BLaER1 treated with 17β-estradiol and CSF1 and Interleukin-3, amounts not matched to agents 10 nM and 100 nM (cell line): ENCODE measurements around the gene CENPW.

Source experiments
- H3K27ac ChIP-seq, 11 experiments: shearing (Covaris generic); formaldehyde crosslinking; 2 replicates each; pipeline ENCODE4 v1.8.1; 2022
- H3K27me3 ChIP-seq, 11 experiments: shearing (Covaris generic); formaldehyde crosslinking; 2 replicates each; pipeline ENCODE4 v1.8.1; 2022
- H3K36me3 ChIP-seq, 11 experiments: shearing (Covaris generic); formaldehyde crosslinking; 2 replicates each; pipeline ENCODE4 v1.8.1; 2022
- H3K4me1 ChIP-seq, 10 experiments: shearing (Covaris generic); formaldehyde crosslinking; 2 replicates each; pipeline ENCODE4 v1.8.1; 2022
- H3K4me2 ChIP-seq, 11 experiments: shearing (Covaris generic); formaldehyde crosslinking; 2 replicates each; pipeline ENCODE4 v1.8.1; 2022
- H3K4me3 ChIP-seq, 10 experiments: shearing (Covaris generic); formaldehyde crosslinking; 2 replicates each; pipeline ENCODE4 v1.8.1; 2022
- H3K9ac ChIP-seq, 11 experiments: shearing (Covaris generic); formaldehyde crosslinking; 2 replicates each; pipeline ENCODE4 v1.8.1; 2022
- H3K9me3 ChIP-seq, 11 experiments: shearing (Covaris generic); formaldehyde crosslinking; replicated peaks in 1 of 11; 2 replicates each; pipeline ENCODE4 v1.8.1; 2022
- H4K20me1 ChIP-seq, 11 experiments: shearing (Covaris generic); formaldehyde crosslinking; 2 replicates each; pipeline ENCODE4 v1.8.1; 2022
- Cebpa-rat ChIP-seq, 11 experiments: shearing (Covaris generic); IDR thresholded peaks; 2 replicates each; pipeline ENCODE4 v1.8.1; 2022

The CENPW gene

DNA sequence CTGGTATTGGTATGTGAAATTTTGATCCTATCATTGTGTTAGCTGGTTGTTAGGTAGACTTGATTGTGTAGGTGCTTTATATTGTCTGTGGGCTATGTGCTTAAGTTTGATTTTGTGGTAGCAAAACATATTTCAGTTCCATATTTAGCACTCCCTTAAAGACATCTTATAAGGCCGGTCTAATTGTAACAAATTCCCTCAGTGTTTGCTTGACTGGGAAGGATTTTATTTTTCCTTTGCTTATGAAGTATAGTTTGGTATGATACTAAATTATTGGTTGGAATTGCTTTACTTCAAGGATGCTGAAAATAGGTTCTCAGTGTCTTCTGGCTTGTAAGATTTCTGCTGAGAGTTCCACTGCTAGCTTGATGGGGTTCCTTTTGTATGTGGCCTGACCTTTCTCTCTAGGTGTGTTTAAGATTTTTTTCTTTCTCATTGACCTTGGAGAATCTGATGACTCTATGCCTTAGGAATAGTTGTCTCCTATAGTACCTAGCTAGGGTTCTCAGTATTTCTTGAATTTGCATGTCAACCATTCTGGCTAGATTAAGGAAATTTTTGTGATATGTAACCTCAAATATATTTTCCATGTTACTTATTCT is 20.1 kb downstream of the CENPW start:
- Histone ChIP-seq H3K4me2 (no peak overlapping the region), H3K9ac (no peak overlapping the region), H3K27ac (no peak overlapping the region), H3K4me3 (no peak overlapping the region), H3K4me1 (no peaks in the 10 kb centered on the region), H4K20me1 (peaks cover 0 to 9% (median 0%) of the 10 kb centered on the region in 11 experiments; a peak in 2 of 22 replicates), H3K9me3 (peaks cover 31 to 50% (median 42%) of the 10 kb centered on the region in 11 experiments), H3K27me3 (no peaks in the 10 kb centered on the region), H3K36me3 (peaks cover 0 to 71% (median 45%) of the 10 kb centered on the region in 11 experiments; a peak in 21 of 22 replicates)
- TF ChIP-seq Cebpa-rat (IDR thresholded peaks at IDR 0.05) = no peak

DNA sequence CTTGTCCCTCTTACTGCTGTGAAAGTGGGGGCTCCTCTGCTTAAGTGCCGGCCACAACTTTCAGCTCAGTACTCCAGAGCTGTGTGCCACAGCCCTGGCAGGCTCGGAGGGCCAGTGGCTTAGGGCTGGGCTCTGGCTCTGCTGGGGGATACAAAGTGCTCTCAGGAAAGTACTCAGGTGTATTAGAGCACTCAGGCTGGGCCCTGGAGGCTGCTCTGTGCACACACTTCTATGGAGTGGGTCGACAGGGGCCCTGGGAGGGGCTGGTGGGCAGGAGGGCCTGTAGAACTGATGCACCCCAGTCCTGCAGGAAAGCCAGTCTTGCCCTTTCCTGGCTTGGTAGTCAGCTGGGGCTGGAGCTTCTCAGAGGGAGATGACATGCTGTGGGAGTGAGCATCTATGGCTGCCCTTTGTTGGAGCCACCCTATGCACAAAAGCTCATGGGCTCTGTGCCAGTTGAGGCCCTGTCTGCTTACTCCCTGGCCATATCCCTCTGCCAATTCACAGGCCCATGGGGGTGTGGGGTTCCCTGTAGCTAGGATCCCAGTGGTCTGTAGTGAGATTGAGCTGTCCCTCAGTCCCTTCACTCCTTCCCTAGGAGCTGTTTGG is 22.0 kb downstream of the CENPW start:
- H3K9me3 ChIP-seq = peaks cover 24 to 36% (median 32%) of the 10 kb centered on the region in 11 experiments
- peaks cover 0 to 57% (median 41%) of the 10 kb centered on the region in 11 experiments; a peak in 20 of 22 replicates for H3K36me3 ChIP-seq
- H4K20me1 ChIP-seq = peaks cover 0 to 9% (median 0%) of the 10 kb centered on the region in 11 experiments; a peak in 2 of 22 replicates
- H3K27ac ChIP-seq = no peak overlapping the region
- TF ChIP-seq Cebpa-rat (IDR thresholded peaks at IDR 0.05) = no peak
- no peaks in the 10 kb centered on the region for H3K4me1 ChIP-seq
- H3K9ac ChIP-seq = no peak overlapping the region
- no peaks in the 10 kb centered on the region for H3K27me3 ChIP-seq
- no peak overlapping the region for H3K4me2 ChIP-seq
- H3K4me3 ChIP-seq = no peak overlapping the region

- Histone ChIP-seq H3K27me3 (no peaks in the 10 kb centered on the region), H3K9ac (no peak overlapping the region), H3K9me3 (peaks cover 0 to 6% (median 0%) of the 10 kb centered on the region in 11 experiments; a peak in 2 of 22 replicates), H3K4me1 (peaks cover 0 to 5% (median 0%) of the 10 kb centered on the region in 10 experiments; a peak in 3 of 20 replicates), H3K36me3 (peaks cover 0 to 30% (median 6%) of the 10 kb centered on the region in 11 experiments; a peak in 8 of 22 replicates), H3K4me3 (no peak overlapping the region), H3K4me2 (no peak overlapping the region), H4K20me1 (no peaks in the 10 kb centered on the region), H3K27ac (peak overlapping the region in 1 of 11 experiments; percentile 44; a peak in 1 of 22 replicates)
- no peak for TF ChIP-seq Cebpa-rat (IDR thresholded peaks at IDR 0.05)
Measured at GRCh38 chr6:126367849-126368248, 27.9 kb downstream of the CENPW start.

DNA sequence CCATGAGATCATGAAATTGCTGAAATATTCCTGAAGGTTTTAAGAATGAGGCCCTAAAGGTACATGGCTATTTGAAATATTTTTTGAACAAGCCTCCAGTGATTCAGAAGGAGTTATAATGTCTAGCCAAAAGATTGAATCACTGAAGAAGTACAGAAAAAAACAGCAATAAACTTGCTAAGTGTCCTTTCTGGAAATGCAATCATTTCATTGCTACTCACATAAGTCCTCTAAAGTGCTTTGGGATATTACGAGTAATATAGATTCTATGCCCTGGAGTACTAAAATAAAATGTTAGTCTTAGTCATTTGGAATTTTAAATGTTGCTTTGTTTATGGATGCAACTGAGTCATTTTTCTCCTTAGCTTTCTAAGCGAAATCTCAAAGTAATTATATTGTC is 32.7 kb downstream of the CENPW start:
- H3K4me2 ChIP-seq = no peak overlapping the region
- H3K4me1 ChIP-seq = peaks cover 0 to 5% (median 0%) of the 10 kb centered on the region in 10 experiments; a peak in 3 of 20 replicates
- peaks cover 0 to 6% (median 0%) of the 10 kb centered on the region in 11 experiments; a peak in 5 of 22 replicates for H3K9me3 ChIP-seq
- H3K36me3 ChIP-seq = peaks cover 0 to 18% (median 6%) of the 10 kb centered on the region in 11 experiments; a peak in 9 of 22 replicates
- no peak overlapping the region for H3K4me3 ChIP-seq
- H4K20me1 ChIP-seq = no peaks in the 10 kb centered on the region
- no peak overlapping the region for H3K9ac ChIP-seq
- no peak overlapping the region for H3K27ac ChIP-seq
- H3K27me3 ChIP-seq = no peaks in the 10 kb centered on the region
- TF ChIP-seq Cebpa-rat (IDR thresholded peaks at IDR 0.05) = no peak

DNA sequence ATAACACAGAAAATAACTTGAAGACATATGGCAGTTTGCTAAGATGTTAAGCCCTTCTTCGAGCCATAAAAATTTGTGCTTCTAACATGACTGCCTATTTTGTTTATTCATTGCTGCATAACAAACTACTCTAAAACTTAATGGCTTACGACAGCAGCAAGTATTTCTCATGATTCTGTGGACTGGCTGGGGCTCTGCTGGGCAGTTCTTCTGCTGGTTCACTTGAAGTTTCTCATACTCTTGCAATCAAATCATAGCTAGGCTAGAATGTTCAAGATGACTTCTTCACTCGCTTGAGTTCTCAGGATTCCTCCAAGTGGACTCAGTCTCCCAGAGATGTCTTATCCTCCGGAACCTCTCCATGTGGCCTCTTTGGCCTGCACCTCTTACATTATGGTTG is 33.4 kb downstream of the CENPW start:
- Histone ChIP-seq H3K4me1 (no peaks in the 10 kb centered on the region), H3K9me3 (peaks cover 0 to 6% (median 0%) of the 10 kb centered on the region in 11 experiments; a peak in 5 of 22 replicates), H3K4me3 (no peak overlapping the region), H3K27ac (no peak overlapping the region), H3K36me3 (peaks cover 0 to 18% (median 6%) of the 10 kb centered on the region in 11 experiments; a peak in 9 of 22 replicates), H4K20me1 (no peaks in the 10 kb centered on the region), H3K4me2 (no peak overlapping the region), H3K9ac (no peak overlapping the region), H3K27me3 (no peaks in the 10 kb centered on the region)
- no peak for TF ChIP-seq Cebpa-rat (IDR thresholded peaks at IDR 0.05)

- no peaks in the 10 kb centered on the region for H3K4me1 ChIP-seq
- no peaks in the 10 kb centered on the region for H3K27me3 ChIP-seq
- H3K4me2 ChIP-seq = no peak overlapping the region
- no peak overlapping the region for H3K27ac ChIP-seq
- no peak overlapping the region for H3K4me3 ChIP-seq
- H3K36me3 ChIP-seq = peaks cover 0 to 18% (median 6%) of the 10 kb centered on the region in 11 experiments; a peak in 9 of 22 replicates
- H3K9me3 ChIP-seq = peaks cover 0 to 6% (median 0%) of the 10 kb centered on the region in 11 experiments; a peak in 4 of 22 replicates
- TF ChIP-seq Cebpa-rat (IDR thresholded peaks at IDR 0.05) = no peak
- no peaks in the 10 kb centered on the region for H4K20me1 ChIP-seq
- no peak overlapping the region for H3K9ac ChIP-seq
Measured at GRCh38 chr6:126374372-126374771, 34.5 kb downstream of the CENPW start.

DNA sequence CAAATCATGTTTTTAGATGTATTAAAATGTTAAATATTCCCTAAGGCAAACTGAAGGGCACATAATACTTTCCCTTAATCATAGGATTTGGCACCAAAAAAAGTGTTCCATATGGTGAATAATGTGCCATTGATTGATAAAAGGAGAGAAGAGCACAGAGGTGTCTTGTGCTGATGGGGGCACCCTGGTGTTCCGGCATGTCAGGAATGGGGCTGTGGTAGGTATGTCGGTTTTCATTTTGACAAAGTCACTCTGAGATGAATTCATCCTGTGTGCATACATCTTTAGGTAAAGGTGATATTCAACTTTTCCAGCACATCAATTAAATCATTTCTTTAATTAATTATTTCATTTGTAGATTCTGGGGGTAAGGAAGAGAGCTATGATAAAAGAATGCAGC is 36.8 kb downstream of the CENPW start:
- Histone ChIP-seq H4K20me1 (no peaks in the 10 kb centered on the region), H3K27me3 (no peaks in the 10 kb centered on the region), H3K4me1 (no peaks in the 10 kb centered on the region), H3K9me3 (peaks cover 0 to 13% (median 5%) of the 10 kb centered on the region in 11 experiments; a peak in 12 of 22 replicates), H3K4me2 (no peak overlapping the region), H3K9ac (no peak overlapping the region), H3K27ac (no peak overlapping the region), H3K4me3 (no peak overlapping the region), H3K36me3 (peaks cover 0 to 15% (median 7%) of the 10 kb centered on the region in 11 experiments; a peak in 11 of 22 replicates)
- no peak for TF ChIP-seq Cebpa-rat (IDR thresholded peaks at IDR 0.05)

DNA sequence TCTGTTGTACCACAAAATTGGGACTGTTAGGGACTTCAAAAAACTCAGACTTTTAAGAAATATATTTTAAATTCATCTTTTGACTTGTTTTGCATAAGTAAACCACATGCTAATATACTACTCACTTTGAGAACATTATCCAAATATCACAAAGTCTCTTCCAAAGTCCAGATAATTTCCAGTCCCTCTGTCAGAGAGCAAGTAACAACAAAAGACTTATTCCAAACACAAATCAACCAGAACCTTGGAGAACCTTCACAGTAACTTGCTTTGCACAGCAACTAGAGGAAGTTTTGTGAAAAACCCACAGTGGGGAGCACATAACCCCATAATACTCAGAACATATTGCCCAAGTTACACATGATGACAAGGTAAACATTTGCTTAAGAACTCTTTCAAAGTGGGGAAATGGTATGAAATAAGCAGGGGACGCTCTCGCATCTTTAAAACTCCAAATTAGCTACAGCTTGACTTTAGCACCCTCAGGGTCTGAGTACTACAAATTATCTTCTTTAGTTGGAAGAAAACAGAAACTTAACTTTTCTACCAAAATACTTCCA is 37.8 kb downstream of the CENPW start:
- TF ChIP-seq Cebpa-rat (IDR thresholded peaks at IDR 0.05) = no peak
- no peaks in the 10 kb centered on the region for H4K20me1 ChIP-seq

DNA sequence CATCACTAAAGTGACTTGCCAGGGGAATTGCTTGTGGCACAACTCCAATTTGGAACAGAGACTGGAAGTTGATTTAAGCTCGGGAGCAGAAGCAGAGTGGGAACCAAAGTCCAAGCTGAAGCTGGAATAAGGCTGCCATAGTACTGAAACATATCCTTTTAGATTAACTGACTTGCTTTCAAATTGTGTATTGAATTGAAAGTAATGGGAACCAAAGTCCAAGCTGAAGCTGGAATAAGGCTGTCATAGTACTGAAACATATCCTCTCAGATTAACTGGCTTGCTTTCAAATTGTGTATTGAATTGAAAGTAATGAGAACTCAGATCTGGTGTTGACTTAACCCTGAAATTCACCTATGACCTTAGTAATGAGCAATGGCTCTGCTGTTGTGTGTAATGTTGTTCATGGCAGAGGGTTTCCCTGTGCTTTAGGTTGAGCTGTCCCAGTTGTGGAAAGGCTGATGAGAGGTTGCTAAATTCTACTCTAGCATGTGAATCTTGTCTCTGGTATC is 40.2 kb downstream of the CENPW start:
- H3K27ac ChIP-seq = no peak overlapping the region
- no peak overlapping the region for H3K9ac ChIP-seq
- no peak for TF ChIP-seq Cebpa-rat (IDR thresholded peaks at IDR 0.05)
- no peaks in the 10 kb centered on the region for H3K27me3 ChIP-seq
- H3K4me3 ChIP-seq = no peak overlapping the region
- no peaks in the 10 kb centered on the region for H3K4me1 ChIP-seq
- H3K4me2 ChIP-seq = no peak overlapping the region
- peaks cover 20 to 45% (median 30%) of the 10 kb centered on the region in 11 experiments; a peak in 21 of 22 replicates for H3K9me3 ChIP-seq
- no peaks in the 10 kb centered on the region for H4K20me1 ChIP-seq
- peaks cover 0 to 11% (median 5%) of the 10 kb centered on the region in 11 experiments; a peak in 6 of 22 replicates for H3K36me3 ChIP-seq

More for the DNA sequence above, 37.8 kb downstream of the CENPW start:
- H3K27me3 ChIP-seq = no peaks in the 10 kb centered on the region
- no peak overlapping the region for H3K27ac ChIP-seq
- H3K9me3 ChIP-seq = peaks cover 1 to 20% (median 10%) of the 10 kb centered on the region in 11 experiments; a peak in 14 of 22 replicates
- H3K4me3 ChIP-seq = no peak overlapping the region
- peaks cover 0 to 16% (median 7%) of the 10 kb centered on the region in 11 experiments; a peak in 10 of 22 replicates for H3K36me3 ChIP-seq
- no peak overlapping the region for H3K4me2 ChIP-seq
- H3K4me1 ChIP-seq = no peaks in the 10 kb centered on the region
- no peak overlapping the region for H3K9ac ChIP-seq
